Gastroesophageal sphincter (tissue), 3 donors: ENCODE results near the gene TMCO4.

Experiments
- CTCF ChIP-seq, 4 experiments: fragments of 200-600 bp in 2 of 4; fragments of 450-650 bp in 2 of 4; sonication (generic) in 1 of 4; IDR thresholded peaks; one replicate each; pipeline ENCODE4 v1.5.1; 2017 to 2019; ENCODE audit warnings: antibody characterized with exemption in 4 of 4, mild to moderate bottlenecking in 2 of 4, moderate library complexity in 2 of 4
- POLR2A ChIP-seq, 2 donors: fragments of 450-650 bp; IDR thresholded peaks; one replicate each; pipeline ENCODE4 v1.6.1; 2017; ENCODE audit warnings: antibody characterized with exemption in 2 of 2, mild to moderate bottlenecking in 2 of 2, moderate library complexity in 1 of 2
- POLR2AphosphoS5 ChIP-seq: sonication (generic); formaldehyde crosslinking; IDR thresholded peaks from one replicate; pipeline ENCODE4 v1.6.1; 2017; ENCODE audit warnings: antibody characterized with exemption

GRCh38 chr1:19844731-19845495 lies 45.2 kb upstream of the TMCO4 start:
- TF ChIP-seq CTCF (IDR thresholded peaks at IDR 0.05) (no peak), POLR2AphosphoS5 (no peak), POLR2A (IDR thresholded peaks at IDR 0.05) (no peak)
